GM18519 (cell line): Measurements from ENCODE around the gene TAF4B.
"Not testable (repeated sequence)": the region's sequence is repeated elsewhere in the genome, so short reads cannot be mapped to it uniquely, and the experiment has no call there.

Experiments
- ATAC-seq: cut with Tn5 transposase; IDR thresholded peaks from one replicate; pipeline ENCODE4 v1.9.1; 2021; ENCODE audit warnings: mild to moderate bottlenecking, moderate library complexity; ENCODE audit not compliant: unreplicated experiment, low FRiP score

The TAF4B gene

GRCh38 chr18:26367425-26367824 lies 141.2 kb downstream of the TAF4B start:
- no peak for ATAC-seq

DNA sequence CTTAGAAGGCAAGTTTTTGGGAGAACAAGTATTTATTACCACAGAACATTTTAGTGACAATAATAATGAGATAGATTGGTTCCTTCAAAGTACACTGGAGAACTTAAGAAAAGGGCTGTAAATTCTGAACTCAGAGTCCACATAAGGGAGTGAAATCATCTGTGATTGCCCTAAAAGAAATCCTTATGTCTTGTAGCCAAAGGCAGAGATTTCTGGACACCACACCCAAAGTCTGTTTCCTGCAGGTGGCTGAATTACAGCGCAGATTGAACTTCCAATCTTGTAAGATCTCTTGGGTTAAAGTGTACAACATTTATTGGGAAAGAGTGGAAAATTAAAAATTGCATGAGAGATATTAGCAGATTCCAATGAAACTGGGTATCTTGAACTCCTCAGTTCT lies 143.8 kb downstream of the TAF4B start:
- ATAC-seq: no peak

DNA sequence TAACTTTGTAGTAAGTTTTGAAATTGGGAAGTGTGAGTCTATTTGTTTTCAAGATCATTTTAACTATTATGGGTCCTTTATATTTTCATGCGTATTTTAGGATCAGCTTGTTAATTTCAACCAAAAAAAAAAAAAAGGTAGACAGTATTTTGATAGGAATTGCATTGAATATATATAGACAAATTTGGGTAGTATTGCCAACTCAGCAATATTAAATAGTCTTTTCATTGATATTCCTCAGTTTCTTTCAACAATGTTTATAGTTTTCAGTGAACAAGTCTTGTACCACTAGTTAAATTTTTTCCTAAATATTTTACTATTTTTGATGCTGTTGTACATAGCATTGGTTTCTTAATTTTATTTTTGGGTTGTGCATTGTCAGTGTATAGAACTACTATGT lies 149.9 kb downstream of the TAF4B start:
- ATAC-seq: no peak

GRCh38 chr18:26378701-26379100 lies 152.5 kb downstream of the TAF4B start:
- ATAC-seq: no peak

DNA sequence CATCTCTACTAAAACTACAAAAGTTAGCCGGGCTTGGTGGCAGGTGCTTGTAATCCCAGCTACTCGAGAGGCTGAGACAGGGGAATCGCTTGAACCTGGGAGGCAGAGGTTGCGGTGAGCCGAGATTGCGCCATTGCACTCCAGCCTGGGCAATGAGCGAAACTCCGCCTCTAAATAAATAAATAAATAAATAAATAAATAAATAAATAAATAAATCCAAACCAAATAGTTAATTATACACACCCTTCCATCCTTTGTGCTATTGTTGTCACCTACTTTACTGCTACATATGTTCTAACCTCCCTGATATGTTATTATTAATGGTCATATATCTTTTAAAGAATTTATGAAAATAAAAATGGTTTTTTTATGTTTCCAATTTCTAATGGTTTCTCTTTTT lies 155.3 kb downstream of the TAF4B start:
- not testable (repeated sequence) for ATAC-seq

GRCh38 chr18:26383454-26384270 lies 157.4 kb downstream of the TAF4B start:
- ATAC-seq: peak; percentile 68

GRCh38 chr18:26386002-26386401 lies 159.8 kb downstream of the TAF4B start:
- ATAC-seq: no peak

DNA sequence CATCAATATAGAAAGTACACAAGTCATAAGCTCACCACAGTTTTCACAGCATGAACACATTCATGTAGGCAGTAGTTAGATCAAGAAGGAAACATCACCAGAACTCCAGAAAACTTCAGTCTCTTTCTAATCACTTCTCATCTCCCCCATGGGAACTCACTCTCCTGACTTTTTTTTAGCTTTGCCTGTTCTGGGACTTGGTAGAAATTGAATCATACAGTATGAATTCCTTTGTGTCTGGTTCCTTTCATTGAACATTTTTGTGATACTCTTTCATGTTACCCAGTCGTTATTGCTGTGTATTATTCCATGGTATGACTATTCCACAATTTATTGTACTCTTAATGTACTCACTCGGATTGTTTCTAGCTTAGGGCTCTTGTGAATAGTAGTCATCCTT lies 160.2 kb downstream of the TAF4B start:
- no peak for ATAC-seq

DNA sequence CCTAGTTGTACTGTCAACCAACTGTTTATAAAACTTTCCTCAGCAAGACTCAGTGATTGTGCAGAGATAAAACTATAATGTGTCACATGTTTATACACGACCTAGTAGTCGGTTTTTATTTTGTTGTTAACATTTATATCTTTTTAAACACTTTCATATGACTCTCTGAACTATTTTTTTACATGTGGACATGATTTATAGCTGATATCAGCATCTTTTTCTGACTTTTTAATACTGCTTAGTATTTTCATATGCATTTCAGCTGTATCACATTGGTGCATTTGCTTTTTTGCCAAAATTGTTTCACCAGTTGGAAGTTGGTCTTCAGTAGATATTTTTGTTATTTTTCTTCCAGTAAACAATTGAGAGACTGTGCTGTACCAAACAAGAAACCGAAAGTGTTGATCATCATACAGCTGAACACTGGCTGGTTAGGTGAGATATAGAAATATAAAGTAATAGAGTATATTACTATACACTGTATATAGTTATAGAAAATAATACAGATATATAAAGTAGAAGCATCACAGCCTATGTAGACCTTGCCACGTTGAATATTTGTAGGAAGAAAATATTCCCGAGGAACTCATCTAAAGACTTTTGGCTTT lies 167.9 kb downstream of the TAF4B start:
- ATAC-seq: no peak

- peak; percentile 55 for ATAC-seq
These were observed 170.8 kb downstream of the TAF4B start for GRCh38 chr18:26397019-26397418.

- no peak for ATAC-seq
These were observed 177.2 kb downstream of the TAF4B start for GRCh38 chr18:26403491-26403890.

- peak; percentile 80 for ATAC-seq
These were observed 179.1 kb downstream of the TAF4B start for GRCh38 chr18:26405190-26405801.

- ATAC-seq: no peak
These were observed 180.1 kb downstream of the TAF4B start for GRCh38 chr18:26406324-26406723.

- no peak for ATAC-seq
These were observed 180.7 kb downstream of the TAF4B start for GRCh38 chr18:26406854-26407517.

GRCh38 chr18:26407736-26408601 lies 181.7 kb downstream of the TAF4B start:
- ATAC-seq: no peak

DNA sequence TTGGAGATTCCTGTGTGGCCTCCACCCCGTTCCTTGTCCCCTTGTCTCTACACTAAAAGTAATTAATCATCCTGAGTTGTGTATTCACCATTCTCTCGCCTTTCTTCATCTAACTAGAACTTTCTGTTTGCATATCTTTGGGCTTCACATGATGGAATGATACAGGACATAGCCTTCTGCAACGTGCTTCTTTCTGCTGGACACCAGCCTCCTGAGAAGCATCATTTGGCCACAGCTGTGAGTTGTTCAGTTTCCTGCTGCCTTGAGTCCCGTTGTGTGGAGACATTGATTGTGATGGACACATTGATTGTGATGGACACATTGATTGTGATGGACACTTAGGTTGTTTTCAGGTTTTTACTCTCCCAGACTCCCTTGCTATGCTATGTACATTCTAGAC lies 182.8 kb downstream of the TAF4B start:
- ATAC-seq: no peak

- ATAC-seq: no peak
These were observed 188.7 kb downstream of the TAF4B start for GRCh38 chr18:26414901-26415440.

GRCh38 chr18:26415631-26416030 lies 189.4 kb downstream of the TAF4B start:
- ATAC-seq: no peak

- no peak for ATAC-seq
These were observed 190.5 kb downstream of the TAF4B start for GRCh38 chr18:26416652-26417150.

GRCh38 chr18:26417190-26417589 lies 190.9 kb downstream of the TAF4B start:
- ATAC-seq: no peak
